HCT116 (cell line): ENCODE data around the gene MICAL3. TPM values are rescaled to one million over a fixed set of nuclear protein-coding genes. Genes with fewer than 3 reads are reported as not detected.
"Not testable (repeated sequence)": the region's sequence is repeated elsewhere in the genome, so short reads cannot be mapped to it uniquely, and the experiment has no call there.

Source experiments
- ATAC-seq: fragments of 200-7000 bp; cut with Tn5 transposase; 2 replicates; pipeline ENCODE4 v1.9.1; 2020; ENCODE audit warnings: mild to moderate bottlenecking, moderate library complexity
- BruUV-seq: library from RNA; stranded (reverse); fragments of 400-500 nt; replicated peaks from 2 replicates; lab custom pipeline; 2021; lab: Mats Ljungman, UMichigan
- CTCF ChIA-PET: fragments of 300-600 bp; sonication (Branson Sonifier 250); formaldehyde crosslinking; loops from one replicate; lab custom pipeline; 2021; ENCODE audit warnings: antibody characterized with exemption; lab: Charles Lee
- POLR2A ChIA-PET: fragments of 300-600, 350-600 bp; sonication (Branson Sonifier 250); formaldehyde crosslinking; loops from one replicate; lab custom pipeline; 2021; ENCODE audit warnings: antibody characterized with exemption; lab: Charles Lee
- RAD21 ChIA-PET, 2 experiments: fragments of 300-600 bp; sonication (Branson Sonifier 250); formaldehyde crosslinking; loops; one replicate each; lab custom pipeline; 2023; ENCODE audit warnings: low total read pairs in 2 of 2; ENCODE audit not compliant: uncharacterized antibody in 2 of 2, unreplicated experiment in 2 of 2, low non-redundant PET in 1 of 2; lab: Charles Lee
- DNase-seq: peaks from one replicate; pipeline ENCODE4 v3.0.0-alpha.2; 2010; ENCODE audit warnings: low read depth, low spot score
- H2AFZ ChIP-seq: fragments of 200-600 bp; shearing (Covaris generic), sonication (generic); 2 replicates; pipeline ENCODE4 v1.6.1; 2017; ENCODE audit warnings: low read depth, mixed run types, mixed read lengths, antibody characterized with exemption, low read length; ENCODE audit not compliant: poor library complexity, severe bottlenecking
- H3K27ac ChIP-seq: 2 replicates; pipeline ENCODE4 v1.5.1; 2012; ENCODE audit warnings: low read depth, low read length
- H3K27me3 ChIP-seq: fragments of 200-600 bp; sonication (generic); 2 replicates; pipeline ENCODE4 v1.6.1; 2016; ENCODE audit warnings: mixed run types, low read length, mixed read lengths; ENCODE audit not compliant: insufficient read depth
- H3K36me3 ChIP-seq, 2 experiments: fragments of 200-500 bp in 1 of 2; fragments of 200-600 bp in 1 of 2; sonication (Bioruptor generic) in 1 of 2; sonication (generic) in 1 of 2; 2 replicates each; pipeline versions ENCODE4 v1.5.1 to v1.6.1; 2014 to 2016; ENCODE audit warnings: low read length in 2 of 2, inconsistent platforms in 1 of 2, mixed read lengths in 1 of 2, mixed run types in 1 of 2; ENCODE audit not compliant: insufficient read depth in 2 of 2, control insufficient read depth in 1 of 2
- H3K4me1 ChIP-seq, 2 experiments: fragments of 200-600 bp in 1 of 2; sonication (generic) in 1 of 2; 2 replicates each; pipeline versions ENCODE4 v1.5.1 to v1.6.1; 2012 to 2017; ENCODE audit warnings: low read length in 2 of 2, inconsistent platforms in 1 of 2, mild to moderate bottlenecking in 1 of 2, mixed read lengths in 1 of 2, mixed run types in 1 of 2, moderate library complexity in 1 of 2; ENCODE audit not compliant: insufficient read depth in 2 of 2, control insufficient read depth in 1 of 2
- H3K4me2 ChIP-seq: fragments of 200-600 bp; sonication (generic); 2 replicates; pipeline ENCODE4 v1.6.1; 2017; ENCODE audit warnings: mixed run types, low read length, mixed read lengths
- H3K4me3 ChIP-seq, 2 experiments: fragments of 200-600 bp in 1 of 2; sonication (generic) in 1 of 2; replicated peaks in 1 of 2; 2 replicates each; pipeline ENCODE4 v1.5.1; 2011 to 2016; ENCODE audit warnings: low read length in 2 of 2, control low read depth in 1 of 2, low read depth in 1 of 2, mild to moderate bottlenecking in 1 of 2, mixed read lengths in 1 of 2, mixed run types in 1 of 2
- H3K79me2 ChIP-seq: fragments of 200-600 bp; sonication (generic); 2 replicates; pipeline ENCODE4 v1.6.1; 2017; ENCODE audit warnings: mild to moderate bottlenecking, mixed run types, low read length, moderate library complexity, mixed read lengths; ENCODE audit not compliant: insufficient read depth
- H3K9ac ChIP-seq: fragments of 200-600 bp; sonication (generic); 2 replicates; pipeline ENCODE4 v1.6.1; 2016; ENCODE audit warnings: low read length, mixed read lengths
- H3K9me2 ChIP-seq: fragments of 200-600 bp; sonication (generic), shearing (Covaris generic); 2 replicates; pipeline ENCODE4 v1.6.1; 2017; ENCODE audit warnings: mixed run types, mild to moderate bottlenecking, moderate library complexity; ENCODE audit not compliant: insufficient read depth
- H3K9me3 ChIP-seq, 2 experiments: fragments of 200-500 bp in 1 of 2; fragments of 200-600 bp in 1 of 2; sonication (Bioruptor generic) in 1 of 2; sonication (generic) in 1 of 2; 2 replicates each; pipeline ENCODE4 v1.6.1; 2014 to 2017; ENCODE audit warnings: low read length in 2 of 2, mixed read lengths in 2 of 2, inconsistent platforms in 1 of 2, low read depth in 1 of 2, mild to moderate bottlenecking in 1 of 2, mixed run types in 1 of 2, moderate library complexity in 1 of 2; ENCODE audit not compliant: control insufficient read depth in 1 of 2, insufficient read depth in 1 of 2
- H4K20me1 ChIP-seq: fragments of 200-600 bp; sonication (generic), shearing (Covaris generic); 2 replicates; pipeline ENCODE4 v1.6.1; 2017; ENCODE audit warnings: mixed run types, mild to moderate bottlenecking, moderate library complexity; ENCODE audit not compliant: insufficient read depth
- CTCF ChIP-seq, 3 experiments: fragments of 200-600 bp in 1 of 3; sonication (generic) in 1 of 3; IDR thresholded peaks in 2 of 3; conservative IDR thresholded peaks in 1 of 3; 2 replicates each; pipeline ENCODE4 v1.5.1; 2012 to 2017; ENCODE audit warnings: low read depth in 2 of 3, low read length in 2 of 3, antibody characterized with exemption in 1 of 3, borderline replicate concordance in 1 of 3, control low read depth in 1 of 3, mild to moderate bottlenecking in 1 of 3, mixed read lengths in 1 of 3, mixed run types in 1 of 3, moderate library complexity in 1 of 3; ENCODE audit not compliant: insufficient read depth in 1 of 3
- FOSL1 ChIP-seq: IDR thresholded peaks from 2 replicates; pipeline ENCODE4 v1.6.1; 2012; ENCODE audit warnings: low read depth
- JUND ChIP-seq: IDR thresholded peaks from 2 replicates; pipeline ENCODE4 v1.6.1; 2012
- MAX ChIP-seq: IDR thresholded peaks from 2 replicates; pipeline ENCODE4 v1.6.1; 2012
- POLR2A ChIP-seq: IDR thresholded peaks from 2 replicates; pipeline ENCODE4 v1.7.0; 2011; ENCODE audit warnings: borderline replicate concordance; ENCODE audit not compliant: insufficient read depth, insufficient read length; ENCODE audit errors: extremely low read depth
- POLR2AphosphoS5 ChIP-seq: IDR thresholded peaks from 2 replicates; pipeline ENCODE4 v1.6.1; 2011; ENCODE audit warnings: mild to moderate bottlenecking, low read depth, low read length, moderate library complexity
- SIN3A ChIP-seq: IDR thresholded peaks from 2 replicates; pipeline ENCODE4 v1.6.1; 2012; ENCODE audit warnings: low read depth
- SP1 ChIP-seq: IDR thresholded peaks from 2 replicates; pipeline ENCODE4 v1.6.1; 2012; ENCODE audit warnings: low read depth
- TCF7L2 ChIP-seq: IDR thresholded peaks from 2 replicates; pipeline ENCODE4 v1.7.0; 2011; ENCODE audit warnings: borderline replicate concordance, inconsistent platforms; ENCODE audit not compliant: insufficient read depth, insufficient read length; ENCODE audit errors: extremely low read depth
- YY1 ChIP-seq: IDR thresholded peaks from 2 replicates; pipeline ENCODE4 v1.6.1; 2011; ENCODE audit warnings: low read length, low read depth, moderate library complexity, mild to moderate bottlenecking; ENCODE audit not compliant: insufficient replicate concordance; ENCODE audit errors: extremely low read depth
- ZFX ChIP-seq: fragments of 450-650 bp; IDR thresholded peaks from 2 replicates; pipeline ENCODE4 v1.6.1; 2017
- intact Hi-C: fragments of 100-400 bp; cut with micrococcal nuclease; formaldehyde crosslinking; loops from 2 replicates; pipeline ENCODE4 v1.10.0; 2022
- total RNA-seq: library from RNA; stranded (reverse); gene quantifications from one replicate; pipeline ENCODE4 v1.2.1, GENCODE V29; 2021; ENCODE audit not compliant: unreplicated experiment

Gene MICAL3
- total RNA-seq, 1 experiment from 2014 or later, result 30.8 TPM

GRCh38 chr22:18001894-18002315 lies 22.5 kb downstream of the MICAL3 start:
- H3K36me3 ChIP-seq, RAD21 ChIA-PET, H3K9me2 ChIP-seq, H4K20me1 ChIP-seq, CTCF ChIA-PET, ATAC-seq, H3K27me3 ChIP-seq, H3K9me3 ChIP-seq, BruUV-seq, DNase-seq, H2AFZ ChIP-seq: not testable (repeated sequence)
- Histone ChIP-seq H3K4me2 (peak overlapping the region; percentile 94), H3K4me3 (peak overlapping the region; percentile 66 to 84; a peak in 3 of 4 replicates), H3K79me2 (peaks cover 43% of the 10 kb centered on the region), H3K4me1 (peaks cover 29 to 42% of the 10 kb centered on the region in 2 experiments), H3K9ac (peak overlapping the region; percentile 83; the same call in 1 of the 2 replicates), H3K27ac (peak overlapping the region; percentile 85)
- POLR2A ChIA-PET, result interaction anchor here (1.0 to 1.3 kb wide), 3 partner anchors 11 to 29 kb away, joined by 3 read pairs; no protein-coding TSS in a partner anchor
- peak; percentile 52 for TF ChIP-seq MAX
- TF ChIP-seq JUND, result peak; percentile 3; the same call in 1 of the 2 replicates
- intact Hi-C loops, result loop anchor here (1.0 to 2.0 kb wide), 2 partner anchors 21 to 75 kb away; partner anchors contain the start of gene PEX26

GRCh38 chr22:18001040-18001893 lies 23.1 kb downstream of the MICAL3 start:
- Histone ChIP-seq H3K79me2 (peaks cover 48% of the 10 kb centered on the region), H3K9me2 (no peaks in the 10 kb centered on the region), H3K4me3 (peak overlapping the region; percentile 66 to 84), H3K27me3 (no peaks in the 10 kb centered on the region), H2AFZ (no peak overlapping the region), H3K4me1 (peaks cover 29 to 42% of the 10 kb centered on the region in 2 experiments), H3K4me2 (peak overlapping the region; percentile 94), H3K9ac (peak overlapping the region; percentile 83), H3K27ac (peak overlapping the region; percentile 85), H4K20me1 (no peaks in the 10 kb centered on the region; the same call in 1 of the 2 replicates), H3K9me3 (no peaks in the 10 kb centered on the region), H3K36me3 (no peaks in the 10 kb centered on the region)
- intact Hi-C loops, result loop anchor here (1.0 to 2.0 kb wide), 2 partner anchors 22 to 76 kb away; partner anchors contain the start of gene PEX26
- BruUV-seq, result no TSS peak
- peak; percentile 10 for TF ChIP-seq YY1
- TF ChIP-seq POLR2AphosphoS5, result peak; percentile 90
- TF ChIP-seq MAX, result peak; percentile 92
- TF ChIP-seq CTCF (IDR thresholded peaks at IDR 0.05 in 2 of 3, conservative IDR thresholded peaks at IDR 0.05 in 1 of 3; ENCODE audit: borderline replicate concordance in 1 of 3, insufficient read depth in 1 of 3, low read depth in 2 of 3, low read length in 2 of 3), result peak; percentile 3 to 36 (median 28); a peak in 2 of 6 replicates
- peak; percentile 45 for TF ChIP-seq ZFX
- peak; percentile 89 for TF ChIP-seq TCF7L2
- no peak for TF ChIP-seq FOSL1
- no peak; the same call in 1 of the 2 replicates for TF ChIP-seq SIN3A
- peak; percentile 91 for TF ChIP-seq POLR2A
- peak; percentile 49; the same call in 1 of the 2 replicates for TF ChIP-seq JUND
- TF ChIP-seq SP1, result peak; percentile 95
- ChIA-PET RAD21 (no interaction called here), POLR2A (interaction anchor here (1.0 to 1.1 kb wide), 2 partner anchors 11 to 30 kb away, joined by 3 read pairs; no protein-coding TSS in a partner anchor), CTCF (interaction anchor here (0.9 to 2.7 kb wide), 3 partner anchors 13 to 77 kb away, joined by 3 to 8 read pairs (median 3); no protein-coding TSS in a partner anchor)
- peak; percentile 99 for DNase-seq
- ATAC-seq, result peak; percentile 89
